D341Med (cell line): ENCODE results near the gene GNA12.

ENCODE experiments used
- DNase-seq: peaks from one replicate; pipeline ENCODE4 v3.0.0; 2012; ENCODE audit warnings: low spot score

The GNA12 gene

GRCh38 chr7:2777898-2778535 is 66.1 kb downstream of the GNA12 start:
- no peak for DNase-seq

- DNase-seq, result no peak
These were observed 67.7 kb downstream of the GNA12 start for GRCh38 chr7:2776401-2776800.

GRCh38 chr7:2775785-2776184 is 68.3 kb downstream of the GNA12 start:
- DNase-seq, result no peak

- DNase-seq, result no peak
These were observed 68.7 kb downstream of the GNA12 start for GRCh38 chr7:2775376-2775775.

- no peak for DNase-seq
These were observed 69.2 kb downstream of the GNA12 start for GRCh38 chr7:2774935-2775334.

- DNase-seq, result no peak
These were observed 69.8 kb downstream of the GNA12 start for GRCh38 chr7:2774280-2774679.

GRCh38 chr7:2773608-2774007 is 70.5 kb downstream of the GNA12 start:
- no peak for DNase-seq

- DNase-seq, result no peak
These were observed 72.8 kb downstream of the GNA12 start for GRCh38 chr7:2771274-2771731.

- no peak for DNase-seq
These were observed 79.5 kb downstream of the GNA12 start for GRCh38 chr7:2764621-2765020.

- DNase-seq, result no peak
These were observed 80.5 kb downstream of the GNA12 start for GRCh38 chr7:2763597-2763996.

- no peak for DNase-seq
These were observed 82.2 kb downstream of the GNA12 start for GRCh38 chr7:2761801-2762497.

GRCh38 chr7:2761131-2761624 is 82.9 kb downstream of the GNA12 start:
- DNase-seq, result peak; percentile 61

- peak; percentile 80 for DNase-seq
These were observed 83.8 kb downstream of the GNA12 start for GRCh38 chr7:2760098-2760889.

- no peak for DNase-seq
These were observed 84.4 kb downstream of the GNA12 start for GRCh38 chr7:2759736-2760097.

- DNase-seq, result no peak
These were observed 85.2 kb downstream of the GNA12 start for GRCh38 chr7:2758673-2759616.

- DNase-seq, result no peak
These were observed 86.0 kb downstream of the GNA12 start for GRCh38 chr7:2757904-2758672.

- DNase-seq, result no peak
These were observed 86.7 kb downstream of the GNA12 start for GRCh38 chr7:2757361-2757903.

GRCh38 chr7:2755531-2755930 is 88.6 kb downstream of the GNA12 start:
- no peak for DNase-seq

GRCh38 chr7:2754912-2755311 is 89.2 kb downstream of the GNA12 start:
- no peak for DNase-seq

- DNase-seq, result no peak
These were observed 90.0 kb downstream of the GNA12 start for GRCh38 chr7:2754086-2754485.

- DNase-seq, result no peak
These were observed 91.0 kb downstream of the GNA12 start for GRCh38 chr7:2753148-2753547.
